Measurements from ENCODE around the gene ZFP57.

ZFP57 gene

DNA sequence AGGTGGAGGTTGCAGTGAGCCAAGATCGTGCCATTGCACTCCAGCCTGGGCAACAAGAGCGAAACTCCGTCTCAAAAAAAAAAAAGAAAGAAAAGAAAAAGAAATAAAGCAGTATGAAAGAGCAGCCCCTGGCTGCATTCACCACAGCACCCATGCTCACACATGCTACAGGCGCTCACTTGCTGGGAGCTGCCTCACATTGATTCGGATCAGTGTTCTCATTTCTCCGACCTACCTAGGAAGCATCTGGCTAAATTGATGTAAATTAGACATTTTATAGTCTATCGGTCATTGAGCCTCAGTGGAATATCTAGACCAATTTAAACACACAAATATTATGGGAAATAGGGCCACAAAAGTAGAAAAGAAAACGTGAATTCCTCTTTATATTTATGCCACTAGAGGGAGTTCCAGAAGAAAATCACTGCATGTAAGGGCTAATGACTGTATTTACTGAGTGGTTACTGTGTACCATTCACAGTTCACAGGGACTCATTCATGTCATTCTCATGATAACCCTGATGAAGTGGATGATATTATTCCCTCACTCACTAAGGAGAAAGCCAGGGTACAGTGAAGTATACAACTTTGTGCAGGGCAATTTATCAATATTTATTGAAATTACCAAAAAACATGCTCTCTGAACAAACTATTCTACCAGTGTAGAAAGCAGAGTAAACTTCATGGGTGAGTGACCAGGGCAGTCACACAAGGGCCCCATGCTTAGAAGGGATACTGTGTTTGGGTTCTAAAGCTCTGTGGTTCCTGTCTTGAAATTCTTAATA lies 29.3 kb downstream of the ZFP57 start:
- DNase-seq, result no peak

DNA sequence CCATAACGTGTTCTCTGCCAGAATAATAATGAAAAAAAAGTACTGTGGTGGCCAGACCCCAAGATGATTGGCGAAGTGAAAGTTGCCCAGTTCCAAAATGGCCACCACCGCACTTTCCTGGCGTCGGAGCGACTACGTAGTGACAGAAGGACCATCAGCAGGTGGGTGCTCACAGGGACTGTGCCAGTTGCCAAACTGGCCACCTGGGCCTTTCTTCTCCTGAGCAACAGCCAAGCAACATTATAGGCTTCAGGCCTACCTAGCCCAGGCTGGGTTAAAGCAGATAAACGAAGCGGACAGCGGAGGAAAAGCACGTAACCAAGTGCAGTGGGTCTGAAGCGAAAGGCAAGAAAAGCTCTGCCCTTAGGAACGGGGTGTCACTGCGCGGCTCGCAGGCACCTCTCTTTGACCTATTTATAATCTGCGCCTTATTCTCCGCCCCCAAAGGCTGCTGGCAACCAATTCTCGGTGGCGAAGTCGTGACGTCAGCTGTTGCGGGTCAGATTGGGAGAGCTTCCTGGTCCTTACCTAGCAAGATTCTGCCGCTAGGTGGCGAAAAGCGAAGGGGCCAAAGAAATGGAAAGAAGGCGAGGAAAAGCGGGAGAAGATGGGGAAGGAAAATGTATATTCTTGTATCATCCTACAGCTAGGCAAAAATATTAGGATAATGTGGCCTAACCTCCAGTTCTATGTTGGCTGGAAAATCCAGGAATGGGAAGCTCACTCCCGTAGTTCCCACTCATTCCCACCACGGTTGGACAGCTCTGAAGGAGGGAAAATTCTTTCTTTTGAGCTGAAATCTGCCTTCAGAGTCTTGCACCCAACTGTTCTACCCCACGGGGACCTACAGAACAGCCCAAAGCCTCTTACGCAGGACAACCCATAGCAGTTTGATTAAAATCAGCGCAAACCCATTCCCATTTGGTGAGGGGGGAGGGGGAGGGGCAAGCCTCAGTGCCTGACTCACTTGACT lies 31.0 kb downstream of the ZFP57 start:
- DNase-seq, result peak; percentile 97

DNA sequence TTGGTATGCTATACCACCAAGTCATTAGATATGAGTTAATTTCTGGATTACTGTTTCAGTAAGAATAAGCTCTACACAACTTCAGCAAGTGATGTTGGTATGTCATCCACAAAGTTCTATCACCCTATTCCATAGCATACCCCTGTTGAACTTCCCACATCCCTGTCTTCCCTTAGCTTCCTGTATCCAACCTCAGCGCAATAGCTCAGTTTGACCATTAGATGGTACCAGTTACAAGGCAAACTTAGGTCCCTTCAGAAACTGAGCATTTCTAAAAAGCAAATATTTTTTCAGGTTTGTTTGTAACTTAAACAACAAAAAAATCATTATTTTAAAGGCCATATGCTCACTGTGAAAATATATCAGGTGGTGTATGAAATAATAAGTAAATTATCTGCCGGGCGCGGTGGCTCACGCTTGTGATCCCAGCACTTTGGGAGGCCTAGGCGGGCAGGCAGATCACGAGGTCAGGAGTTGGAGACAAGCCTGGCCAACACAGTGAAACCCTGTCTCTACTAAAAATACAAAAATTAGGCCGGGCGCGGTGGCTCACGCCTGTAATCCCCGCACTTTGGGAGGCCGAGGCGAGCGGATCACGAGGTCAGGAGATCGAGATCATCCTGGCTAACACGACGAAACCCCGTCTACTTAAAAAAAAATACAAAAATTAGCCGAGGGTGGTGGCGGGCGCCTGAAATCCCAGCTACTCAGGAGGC lies 32.9 kb downstream of the ZFP57 start:
- no peak for DNase-seq

DNA sequence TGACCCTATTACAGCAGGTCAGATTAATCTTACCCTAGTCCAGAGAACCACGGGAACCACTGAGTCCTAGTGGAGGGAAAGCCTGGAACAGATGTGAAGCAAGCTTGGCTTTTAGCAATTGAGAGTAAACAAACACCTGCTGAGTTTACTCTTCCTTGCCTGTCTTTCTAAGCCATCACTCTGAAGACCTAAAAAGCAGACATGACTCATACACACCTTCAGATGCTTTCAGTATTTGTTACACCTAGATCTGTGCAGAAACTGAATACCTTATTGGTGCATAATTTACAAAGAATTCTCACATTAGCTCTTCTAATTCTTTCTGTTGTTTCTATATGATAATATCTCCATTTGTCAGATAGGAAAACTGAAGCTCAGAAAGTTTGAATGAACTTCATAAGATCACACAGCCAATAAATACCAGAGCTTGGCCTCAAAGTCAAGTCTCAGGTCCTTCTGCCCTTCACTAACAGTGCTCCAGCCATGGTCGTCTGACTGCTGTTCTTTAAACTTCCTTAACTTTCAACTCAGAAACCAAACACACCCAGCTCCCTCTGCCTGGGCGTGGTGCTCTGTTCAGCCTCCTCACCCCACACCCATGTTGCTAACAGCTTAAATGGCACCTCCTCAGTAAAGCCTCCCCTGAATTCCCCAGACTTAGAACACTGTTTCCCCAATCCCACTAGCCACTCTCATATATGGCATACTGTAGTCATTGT lies 39.4 kb downstream of the ZFP57 start:
- DNase-seq, result no peak

DNA sequence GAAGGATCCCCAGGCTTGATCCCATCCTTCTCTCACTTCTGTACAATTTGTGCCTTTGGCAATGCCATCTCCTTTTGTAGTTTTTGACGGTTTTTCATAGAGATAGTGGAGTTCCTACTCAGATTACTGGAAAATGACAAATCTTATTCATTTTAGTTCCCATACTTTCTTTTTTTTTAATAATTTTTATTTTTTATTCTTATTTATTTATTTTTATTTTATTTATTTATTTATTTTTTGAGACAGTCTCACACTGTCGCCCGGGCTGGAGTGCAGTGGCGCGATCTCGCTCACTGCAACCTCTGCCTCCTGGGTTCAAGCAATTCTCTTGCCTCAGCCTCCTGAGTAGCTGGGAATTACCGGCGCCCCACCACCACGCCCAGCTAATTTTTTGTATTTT lies 43.7 kb downstream of the ZFP57 start:
- DNase-seq, result no peak

DNA sequence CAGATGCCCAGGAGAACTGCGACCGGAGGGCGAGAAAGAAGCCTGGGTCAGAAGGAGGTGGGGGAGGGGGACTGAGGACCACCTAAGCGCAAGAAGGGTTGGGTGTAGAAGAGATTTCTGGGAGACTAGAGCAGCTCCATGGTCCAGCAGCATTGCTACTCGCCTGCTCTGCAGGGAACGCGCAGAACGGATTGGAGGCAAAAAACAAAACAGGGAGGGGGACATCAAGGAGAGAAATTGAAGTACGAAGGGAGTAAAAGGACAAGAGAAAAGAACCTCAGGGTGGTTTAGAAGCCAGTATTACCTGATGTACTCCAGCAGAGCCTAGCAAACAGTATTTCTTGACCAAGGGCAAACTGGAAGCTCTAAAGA lies 47.4 kb downstream of the ZFP57 start:
- no peak for DNase-seq

DNA sequence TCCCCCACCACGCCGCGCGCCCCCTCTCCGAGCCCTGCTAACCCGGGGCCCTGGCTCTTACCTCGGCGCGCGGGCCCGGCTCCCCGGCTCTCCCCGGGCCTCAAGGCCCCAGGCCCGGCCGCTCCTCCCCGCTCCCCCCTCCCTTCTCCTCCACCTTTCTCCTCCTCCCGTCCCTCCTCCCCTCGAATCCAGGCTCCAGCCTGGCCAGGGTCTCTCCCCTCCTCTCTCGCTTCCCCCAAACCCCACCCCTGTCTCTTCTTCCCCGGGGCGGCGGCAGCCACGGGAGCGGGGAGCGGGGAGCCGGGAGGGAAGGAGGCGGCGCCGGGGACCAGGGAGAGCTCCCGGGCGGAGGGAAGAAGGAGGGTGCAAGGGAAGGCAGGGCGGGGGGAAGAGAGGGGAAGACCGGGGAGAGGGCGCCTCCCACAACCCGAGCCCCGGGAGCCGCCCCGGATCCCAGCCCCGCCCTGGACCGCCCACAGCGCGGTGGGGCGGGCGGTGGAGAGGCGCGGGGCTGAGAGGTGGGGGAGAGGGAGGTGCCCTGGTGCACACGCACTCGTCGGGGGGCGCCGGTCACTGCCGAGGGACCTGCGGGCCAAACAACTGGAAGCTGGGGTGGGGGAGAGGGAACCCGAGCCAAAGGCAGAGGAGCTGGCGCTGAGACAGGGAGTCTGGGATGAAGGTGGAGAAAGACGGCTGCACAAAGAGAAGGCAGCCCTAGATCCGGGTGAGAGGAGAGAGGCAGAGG lies 48.0 kb downstream of the ZFP57 start, which contains the start of gene GABBR1:
Gene GABBR1, minus strand, starts transcription at position 395 of the 745 bp plus-strand sequence. CDS start 798 bp downstream, outside the sequence.
- DNase-seq, result peak; percentile 93

DNA sequence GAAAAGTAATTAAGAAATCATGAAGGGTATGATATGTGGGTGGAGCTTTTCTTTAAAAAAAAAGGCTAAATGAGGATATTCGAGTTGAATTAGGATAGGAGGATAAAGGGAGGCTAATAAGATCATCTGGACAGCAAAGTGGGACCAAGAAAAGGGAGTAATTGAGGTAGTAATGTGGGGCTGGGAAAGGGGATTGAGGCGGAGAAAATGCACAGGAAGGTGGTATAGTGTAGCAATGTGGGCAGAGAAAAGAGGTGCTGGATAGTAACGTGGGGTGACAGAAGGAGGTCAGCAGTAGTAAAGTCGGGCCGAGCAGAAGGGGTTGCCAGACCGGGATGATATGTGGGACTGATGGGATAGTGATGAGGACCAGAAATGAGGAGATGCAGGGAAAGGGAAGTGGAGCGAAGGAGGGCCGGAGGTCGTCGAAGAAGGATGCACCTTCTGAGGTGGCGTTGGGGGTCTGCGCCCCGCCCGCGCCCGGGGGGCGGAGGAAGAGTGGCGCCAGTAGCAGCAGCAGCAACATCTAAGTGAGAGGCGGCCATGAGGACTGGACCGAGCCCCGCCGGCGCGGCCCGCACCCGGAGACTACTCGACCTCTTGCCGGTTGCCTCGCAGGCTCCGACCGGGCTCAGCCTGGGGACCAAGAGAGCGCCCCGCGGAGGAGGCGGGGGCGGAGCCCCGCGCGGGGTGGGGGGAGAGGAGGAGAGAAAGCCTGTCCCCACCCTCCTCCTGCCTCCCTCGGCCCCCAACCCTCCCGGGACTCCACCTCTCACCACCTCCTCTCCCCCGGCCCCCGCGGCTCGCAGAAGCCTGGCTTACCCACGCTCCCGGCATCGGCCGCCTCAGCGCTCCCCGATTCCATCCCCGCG lies 48.9 kb downstream of the ZFP57 start:
- DNase-seq, result peak; percentile 76

DNA sequence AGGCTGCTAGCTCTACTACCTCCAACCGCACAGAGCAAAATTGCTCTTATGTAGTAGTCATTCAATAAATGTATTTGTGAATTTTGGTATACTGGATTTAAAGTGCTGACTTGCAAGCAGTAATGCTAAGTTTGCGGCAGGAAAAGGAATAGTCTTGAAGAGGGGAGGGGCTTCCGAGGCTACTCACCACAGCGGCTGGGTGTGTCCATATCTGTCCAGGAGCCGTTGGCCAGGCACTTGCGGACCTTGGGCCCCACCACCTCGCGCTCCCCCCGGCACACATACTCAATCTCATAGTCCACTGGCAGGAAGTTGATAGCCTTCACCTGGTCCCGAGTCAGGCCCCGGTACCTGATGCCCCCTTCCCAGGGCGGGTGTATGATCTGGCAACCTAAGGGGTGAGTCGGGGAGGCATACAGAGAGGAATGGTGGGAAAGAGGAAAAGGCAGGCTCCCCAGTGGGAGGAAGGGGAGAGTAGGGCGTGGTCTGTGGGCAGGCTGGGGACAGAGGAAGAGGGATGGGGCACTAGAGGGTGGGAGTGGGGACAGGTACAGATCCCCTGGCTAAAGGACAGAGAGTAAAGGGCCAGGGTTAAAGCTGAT lies 49.6 kb downstream of the ZFP57 start:
- DNase-seq, result no peak

DNA sequence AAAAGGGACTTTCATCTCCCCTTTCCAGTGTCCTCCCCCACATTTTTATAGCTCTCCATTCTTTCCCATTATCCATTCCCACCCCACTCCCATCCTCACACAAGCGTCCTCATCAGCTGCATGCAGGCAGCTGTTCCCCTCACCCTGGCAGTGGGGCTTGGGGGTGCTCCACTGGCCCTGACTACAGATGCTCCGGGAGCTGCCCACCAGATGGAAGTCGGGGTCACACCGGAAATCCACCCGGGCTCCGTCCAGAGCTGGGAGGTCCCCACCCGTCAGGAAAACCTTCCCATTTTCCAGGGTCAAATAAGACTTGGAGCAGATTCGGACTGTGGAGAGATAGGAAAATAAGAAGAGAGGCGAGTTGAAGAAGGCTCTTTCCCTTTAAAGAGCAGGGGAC lies 50.6 kb downstream of the ZFP57 start:
- no peak for DNase-seq

DNA sequence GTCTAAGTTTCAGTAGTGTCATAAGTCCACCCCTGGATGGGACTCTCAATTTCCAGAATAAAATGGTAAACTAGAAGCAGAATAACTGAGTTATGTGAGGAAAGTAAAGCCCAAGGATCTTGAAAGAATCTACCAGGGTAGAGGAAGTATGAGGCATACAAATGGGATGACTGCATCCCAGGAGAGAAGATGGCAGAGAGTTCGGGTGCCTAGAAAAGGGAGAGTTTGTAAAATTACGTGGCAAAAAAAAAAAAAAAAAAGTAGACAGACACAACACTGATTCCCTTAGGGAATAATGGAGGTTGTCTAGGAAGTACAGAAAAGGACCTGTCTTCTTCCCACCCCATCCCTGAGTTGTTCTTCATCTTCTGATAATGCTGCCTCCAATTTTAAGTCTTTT lies 51.4 kb downstream of the ZFP57 start:
- no peak for DNase-seq

DNA sequence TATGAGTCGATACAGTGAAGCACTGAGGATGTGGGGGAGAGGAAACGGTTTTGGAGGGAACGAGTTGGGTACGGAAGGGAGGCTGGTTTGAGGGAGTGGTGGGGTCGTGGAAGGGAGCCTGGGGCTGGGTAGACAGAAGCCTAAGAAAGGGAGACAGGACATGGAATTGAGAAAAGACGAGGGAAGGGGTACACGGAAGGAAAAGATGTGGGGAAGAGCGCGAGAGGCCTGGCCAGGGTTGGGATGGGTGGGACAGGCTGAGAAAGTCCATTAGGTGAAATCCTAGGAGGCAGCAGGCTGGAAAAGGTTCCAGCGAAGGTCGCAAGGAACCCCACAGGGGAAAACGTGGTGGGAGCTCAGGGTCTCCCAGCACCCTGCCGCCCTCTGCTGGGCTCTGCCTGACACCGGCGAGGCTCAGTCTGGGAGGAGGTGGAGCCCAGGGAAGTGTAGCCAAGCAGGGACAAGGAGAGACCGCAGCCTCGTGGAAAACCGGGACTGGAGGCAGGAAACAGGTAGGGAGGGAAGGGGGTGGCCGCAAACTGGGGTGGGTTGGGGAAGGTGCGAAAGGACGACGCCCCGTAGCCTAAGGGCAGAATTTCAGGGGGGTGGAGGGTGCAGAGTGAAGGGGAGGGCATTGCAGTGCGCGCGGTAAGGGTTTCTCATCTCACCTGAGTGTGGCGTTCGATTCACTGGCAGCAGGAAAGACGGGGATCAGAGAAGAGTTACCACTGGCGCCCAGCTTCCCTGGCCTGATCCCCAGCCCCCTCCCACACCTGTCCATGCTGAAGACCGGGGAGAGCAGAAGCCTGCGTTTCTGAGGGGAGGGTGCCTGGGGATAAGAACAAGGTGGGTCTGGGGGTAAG lies 52.3 kb downstream of the ZFP57 start:
- peak; percentile 80 for DNase-seq

DNA sequence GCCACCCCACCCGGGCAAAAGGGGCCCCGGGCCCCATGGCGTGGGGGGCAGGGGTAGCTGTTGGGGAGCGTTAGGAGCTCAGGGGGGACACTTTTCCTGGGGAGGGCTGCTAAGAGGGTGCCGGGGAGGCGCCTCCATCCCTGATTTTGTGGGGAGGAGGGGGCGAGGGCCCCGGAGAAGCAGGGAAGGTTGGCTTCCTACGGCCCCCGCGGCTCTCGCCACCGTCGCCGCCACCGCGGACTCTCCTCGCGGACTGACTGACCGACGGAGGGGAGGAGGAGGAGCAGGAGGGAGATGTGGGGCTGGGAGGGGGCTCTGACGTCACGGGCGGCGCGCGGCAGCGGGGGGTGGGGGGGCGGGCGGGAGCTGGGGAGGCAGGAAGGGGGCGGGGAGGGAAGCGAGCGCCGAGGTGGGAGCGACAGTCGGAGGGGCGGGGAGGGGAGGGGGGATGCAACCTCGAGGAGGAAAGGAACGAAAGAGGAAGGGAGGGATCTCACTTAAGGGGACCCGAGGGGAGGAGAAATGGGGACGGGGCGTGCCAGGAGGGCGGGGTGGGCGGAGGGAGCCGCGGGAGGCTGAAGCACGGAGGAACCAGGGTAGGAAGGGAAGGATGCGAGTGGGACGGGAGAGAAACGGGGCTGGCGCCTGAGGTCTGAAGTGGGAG lies 53.1 kb downstream of the ZFP57 start:
- peak; percentile 89 for DNase-seq

DNA sequence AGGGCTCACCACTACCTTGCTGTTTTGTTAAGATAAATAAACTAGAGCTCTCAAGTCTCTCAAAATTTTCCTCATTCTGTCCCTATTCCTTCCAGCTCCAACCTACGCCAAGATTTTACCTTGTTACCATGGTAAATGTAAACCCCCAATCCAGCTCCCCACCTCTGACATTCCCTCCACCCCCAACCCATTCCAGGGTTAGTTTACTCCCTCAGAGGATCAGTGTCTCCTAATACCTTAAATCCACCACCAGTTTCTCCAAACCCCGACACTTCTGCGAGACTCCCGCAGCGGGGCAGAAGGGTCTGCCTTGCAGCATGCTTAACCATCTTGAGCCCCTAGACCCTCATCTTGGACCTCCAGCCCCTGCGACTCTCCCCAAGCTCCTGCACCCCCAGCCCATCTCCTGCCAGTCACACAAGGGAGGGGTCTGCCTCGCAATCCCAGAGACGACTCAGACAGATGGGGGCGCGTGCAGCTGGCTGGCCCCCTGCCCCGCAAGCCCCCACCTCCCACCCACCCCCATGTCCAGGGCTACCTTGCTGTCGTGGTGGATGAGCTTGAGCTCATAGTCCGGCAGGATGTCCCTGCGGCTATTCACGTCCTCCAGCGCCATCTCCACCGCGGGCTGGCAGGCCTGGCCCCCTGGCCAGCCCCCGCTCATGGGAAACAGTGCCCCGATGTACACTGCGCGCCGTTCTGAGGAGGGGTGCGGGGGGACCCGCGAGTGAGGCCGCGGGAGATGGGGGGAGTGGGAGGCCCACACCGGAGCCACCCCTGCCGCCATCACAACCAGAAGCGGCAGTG lies 53.8 kb downstream of the ZFP57 start:
- no peak for DNase-seq

DNA sequence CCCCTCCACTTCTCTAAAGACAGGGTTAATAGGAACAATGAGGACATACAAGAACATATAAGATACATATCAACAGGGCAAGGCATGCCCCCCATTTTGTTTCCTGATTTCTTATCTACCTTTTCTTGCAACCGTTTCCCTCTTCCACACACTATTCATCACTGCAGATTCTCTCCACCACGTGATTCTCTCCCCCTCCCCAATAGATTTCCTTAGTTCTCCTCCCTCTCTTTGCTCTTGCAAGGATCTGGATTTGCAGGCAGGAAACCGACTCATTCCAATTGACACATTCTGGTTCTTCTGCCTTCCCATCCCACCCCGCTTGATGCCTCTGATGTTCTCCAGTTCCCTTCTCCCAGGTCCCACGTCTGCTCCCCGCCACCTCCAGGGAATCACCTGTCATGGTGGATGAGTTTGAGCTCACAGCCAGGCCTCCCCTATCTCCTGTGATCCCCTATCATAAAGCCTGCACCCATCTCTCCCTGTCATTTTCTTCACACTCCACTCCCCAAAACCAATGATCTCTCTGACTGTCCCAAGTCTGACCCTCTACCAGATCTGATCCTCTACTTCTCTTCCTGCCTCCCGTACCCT lies 55.5 kb downstream of the ZFP57 start:
- DNase-seq, result no peak

DNA sequence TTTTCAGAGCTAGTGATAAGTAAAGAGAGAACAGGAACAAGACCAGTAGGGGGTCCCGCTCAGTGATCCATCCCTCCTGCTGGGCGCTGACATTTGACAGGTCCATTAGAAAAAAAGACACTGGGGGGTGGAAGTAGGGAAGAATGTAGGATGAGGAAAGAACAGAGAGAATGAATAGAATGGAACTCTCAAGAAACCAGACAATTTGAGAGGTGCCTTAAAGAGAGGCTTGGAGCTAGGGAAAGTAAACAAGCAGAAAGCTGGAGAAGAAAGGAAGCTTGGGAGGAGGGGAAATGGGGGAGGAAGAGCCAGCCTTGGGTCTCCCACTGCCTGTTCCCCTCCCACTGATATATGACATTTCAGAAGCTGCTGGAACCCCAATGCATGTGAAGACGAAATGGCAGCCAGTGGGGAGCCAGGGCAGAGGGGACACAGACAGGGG lies 56.4 kb downstream of the ZFP57 start:
- no peak for DNase-seq
